SK-N-SH treated with all-trans-retinoic acid at 6 μM for 48 hours (cell line): ENCODE results near the gene ATG12.

ENCODE experiments used
- ATAC-seq: fragments of 200-7000 bp; cut with Tn5 transposase; 3 replicates; pipeline ENCODE4 v1.9.1; 2020; ENCODE audit warnings: mild to moderate bottlenecking, moderate library complexity
- ARNTL ChIP-seq: fragments of 450-650 bp; formaldehyde crosslinking; IDR thresholded peaks from 2 replicates; pipeline ENCODE4 v1.5.0; 2020; ENCODE audit warnings: low read depth, mild to moderate bottlenecking, moderate library complexity, borderline replicate concordance
- BACH2 ChIP-seq: fragments of 250-450 bp; sonication (Bioruptor Pico); IDR thresholded peaks from 2 replicates; pipeline ENCODE4 v1.9.0; 2021; ENCODE audit warnings: mild to moderate bottlenecking, borderline replicate concordance
- CSDC2 ChIP-seq: fragments of 250-450 bp; sonication (Bioruptor Pico); IDR thresholded peaks from 2 replicates; pipeline ENCODE4 v1.5.0; 2020; ENCODE audit warnings: mild to moderate bottlenecking, moderate library complexity
- CSRNP3 ChIP-seq: fragments of 250-450 bp; sonication (Bioruptor Pico); IDR thresholded peaks from 2 replicates; pipeline ENCODE4 v1.5.1; 2021; ENCODE audit warnings: mild to moderate bottlenecking, moderate library complexity
- ESRRG ChIP-seq: fragments of 250-450 bp; sonication (Bioruptor Pico); IDR thresholded peaks from 2 replicates; pipeline ENCODE4 v1.6.1; 2021; ENCODE audit warnings: mild to moderate bottlenecking
- ISL1 ChIP-seq: fragments of 250-450 bp; sonication (Bioruptor Pico); IDR thresholded peaks from 2 replicates; pipeline ENCODE4 v2.1.2; 2022; ENCODE audit warnings: mild to moderate bottlenecking, moderate library complexity
- OSR1 ChIP-seq: fragments of 250-450 bp; sonication (Bioruptor Pico); IDR thresholded peaks from 2 replicates; pipeline ENCODE4 v1.8.0; 2022; ENCODE audit warnings: moderate library complexity, mild to moderate bottlenecking, inconsistent platforms
- POU6F1 ChIP-seq: fragments of 250-450 bp; sonication (Bioruptor Pico); IDR thresholded peaks from 2 replicates; pipeline ENCODE4 v1.8.0; 2021; ENCODE audit warnings: low read depth, mild to moderate bottlenecking, moderate library complexity, borderline replicate concordance
- PPARA ChIP-seq: fragments of 250-450 bp; sonication (Bioruptor Pico); IDR thresholded peaks from 2 replicates; pipeline ENCODE4 v1.5.0; 2020; ENCODE audit warnings: mild to moderate bottlenecking, borderline replicate concordance
- RARB ChIP-seq: fragments of 250-450 bp; sonication (Bioruptor Pico); IDR thresholded peaks from 2 replicates; pipeline ENCODE4 v1.8.0; 2021; ENCODE audit warnings: mild to moderate bottlenecking, moderate library complexity
- SNAI2 ChIP-seq: fragments of 250-450 bp; sonication (Bioruptor Pico); IDR thresholded peaks from 2 replicates; pipeline ENCODE4 v1.5.0; 2020; ENCODE audit warnings: mild to moderate bottlenecking, moderate library complexity
- TCF4 ChIP-seq: fragments of 250-450 bp; sonication (Bioruptor Pico); IDR thresholded peaks from 2 replicates; pipeline ENCODE4 v1.8.0; 2021; ENCODE audit warnings: mild to moderate bottlenecking, moderate library complexity, borderline replicate concordance
- TOX ChIP-seq: fragments of 250-450 bp; sonication (Bioruptor Pico); IDR thresholded peaks from 2 replicates; pipeline ENCODE4 v1.8.0; 2021; ENCODE audit warnings: mild to moderate bottlenecking, moderate library complexity, borderline replicate concordance
- ZC3H10 ChIP-seq: fragments of 250-450 bp; sonication (Bioruptor Pico); IDR thresholded peaks from 2 replicates; pipeline ENCODE4 v1.5.1; 2021; ENCODE audit warnings: mild to moderate bottlenecking, moderate library complexity
- ZFP3 ChIP-seq: fragments of 250-450 bp; sonication (Bioruptor Pico); IDR thresholded peaks from 2 replicates; pipeline ENCODE4 v1.5.0; 2020; ENCODE audit warnings: mild to moderate bottlenecking, moderate library complexity
- TF ChIP-seq, protein P1 (sequence below): fragments of 250-450 bp; sonication (Bioruptor Pico); IDR thresholded peaks from 2 replicates; pipeline ENCODE4 v1.5.0; 2020; ENCODE audit warnings: mild to moderate bottlenecking, moderate library complexity
- TF ChIP-seq, protein P2 (sequence below): fragments of 250-450 bp; sonication (Bioruptor Pico); IDR thresholded peaks from 2 replicates; pipeline ENCODE4 v1.8.0; 2020; ENCODE audit warnings: mild to moderate bottlenecking, moderate library complexity, borderline replicate concordance
- TF ChIP-seq, protein P3 (sequence below): fragments of 250-450 bp; sonication (Bioruptor Pico); IDR thresholded peaks from 2 replicates; pipeline ENCODE4 v1.5.1; 2020; ENCODE audit warnings: low read depth, mild to moderate bottlenecking, moderate library complexity

ATG12 gene

GRCh38 chr5:115788440-115788839 is 52.9 kb downstream of the ATG12 start:
- TF ChIP-seq POU6F1 (CRISPR knock-in tag) (no peak), ARNTL (CRISPR knock-in tag) (no peak), OSR1 (CRISPR knock-in tag) (no peak), TOX (CRISPR knock-in tag) (no peak)
- TF ChIP-seq, protein P1, sequence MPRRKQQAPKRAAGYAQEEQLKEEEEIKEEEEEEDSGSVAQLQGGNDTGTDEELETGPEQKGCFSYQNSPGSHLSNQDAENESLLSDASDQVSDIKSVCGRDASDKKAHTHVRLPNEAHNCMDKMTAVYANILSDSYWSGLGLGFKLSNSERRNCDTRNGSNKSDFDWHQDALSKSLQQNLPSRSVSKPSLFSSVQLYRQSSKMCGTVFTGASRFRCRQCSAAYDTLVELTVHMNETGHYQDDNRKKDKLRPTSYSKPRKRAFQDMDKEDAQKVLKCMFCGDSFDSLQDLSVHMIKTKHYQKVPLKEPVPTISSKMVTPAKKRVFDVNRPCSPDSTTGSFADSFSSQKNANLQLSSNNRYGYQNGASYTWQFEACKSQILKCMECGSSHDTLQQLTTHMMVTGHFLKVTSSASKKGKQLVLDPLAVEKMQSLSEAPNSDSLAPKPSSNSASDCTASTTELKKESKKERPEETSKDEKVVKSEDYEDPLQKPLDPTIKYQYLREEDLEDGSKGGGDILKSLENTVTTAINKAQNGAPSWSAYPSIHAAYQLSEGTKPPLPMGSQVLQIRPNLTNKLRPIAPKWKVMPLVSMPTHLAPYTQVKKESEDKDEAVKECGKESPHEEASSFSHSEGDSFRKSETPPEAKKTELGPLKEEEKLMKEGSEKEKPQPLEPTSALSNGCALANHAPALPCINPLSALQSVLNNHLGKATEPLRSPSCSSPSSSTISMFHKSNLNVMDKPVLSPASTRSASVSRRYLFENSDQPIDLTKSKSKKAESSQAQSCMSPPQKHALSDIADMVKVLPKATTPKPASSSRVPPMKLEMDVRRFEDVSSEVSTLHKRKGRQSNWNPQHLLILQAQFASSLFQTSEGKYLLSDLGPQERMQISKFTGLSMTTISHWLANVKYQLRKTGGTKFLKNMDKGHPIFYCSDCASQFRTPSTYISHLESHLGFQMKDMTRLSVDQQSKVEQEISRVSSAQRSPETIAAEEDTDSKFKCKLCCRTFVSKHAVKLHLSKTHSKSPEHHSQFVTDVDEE (CRISPR knock-in tag), result no peak

GRCh38 chr5:115787426-115787825 is 53.9 kb downstream of the ATG12 start:
- TF ChIP-seq ISL1 (CRISPR knock-in tag) (no peak), CSRNP3 (CRISPR knock-in tag) (no peak), ZFP3 (CRISPR knock-in tag) (no peak), SNAI2 (CRISPR knock-in tag) (no peak)
- TF ChIP-seq, protein P2, sequence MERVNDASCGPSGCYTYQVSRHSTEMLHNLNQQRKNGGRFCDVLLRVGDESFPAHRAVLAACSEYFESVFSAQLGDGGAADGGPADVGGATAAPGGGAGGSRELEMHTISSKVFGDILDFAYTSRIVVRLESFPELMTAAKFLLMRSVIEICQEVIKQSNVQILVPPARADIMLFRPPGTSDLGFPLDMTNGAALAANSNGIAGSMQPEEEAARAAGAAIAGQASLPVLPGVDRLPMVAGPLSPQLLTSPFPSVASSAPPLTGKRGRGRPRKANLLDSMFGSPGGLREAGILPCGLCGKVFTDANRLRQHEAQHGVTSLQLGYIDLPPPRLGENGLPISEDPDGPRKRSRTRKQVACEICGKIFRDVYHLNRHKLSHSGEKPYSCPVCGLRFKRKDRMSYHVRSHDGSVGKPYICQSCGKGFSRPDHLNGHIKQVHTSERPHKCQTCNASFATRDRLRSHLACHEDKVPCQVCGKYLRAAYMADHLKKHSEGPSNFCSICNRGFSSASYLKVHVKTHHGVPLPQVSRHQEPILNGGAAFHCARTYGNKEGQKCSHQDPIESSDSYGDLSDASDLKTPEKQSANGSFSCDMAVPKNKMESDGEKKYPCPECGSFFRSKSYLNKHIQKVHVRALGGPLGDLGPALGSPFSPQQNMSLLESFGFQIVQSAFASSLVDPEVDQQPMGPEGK (CRISPR knock-in tag), result no peak
- TF ChIP-seq, protein P3, sequence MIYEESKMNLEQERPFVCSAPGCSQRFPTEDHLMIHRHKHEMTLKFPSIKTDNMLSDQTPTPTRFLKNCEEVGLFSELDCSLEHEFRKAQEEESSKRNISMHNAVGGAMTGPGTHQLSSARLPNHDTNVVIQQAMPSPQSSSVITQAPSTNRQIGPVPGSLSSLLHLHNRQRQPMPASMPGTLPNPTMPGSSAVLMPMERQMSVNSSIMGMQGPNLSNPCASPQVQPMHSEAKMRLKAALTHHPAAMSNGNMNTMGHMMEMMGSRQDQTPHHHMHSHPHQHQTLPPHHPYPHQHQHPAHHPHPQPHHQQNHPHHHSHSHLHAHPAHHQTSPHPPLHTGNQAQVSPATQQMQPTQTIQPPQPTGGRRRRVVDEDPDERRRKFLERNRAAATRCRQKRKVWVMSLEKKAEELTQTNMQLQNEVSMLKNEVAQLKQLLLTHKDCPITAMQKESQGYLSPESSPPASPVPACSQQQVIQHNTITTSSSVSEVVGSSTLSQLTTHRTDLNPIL, result no peak
- ATAC-seq, result no peak

More at GRCh38 chr5:115788440-115788839, 52.9 kb downstream of the ATG12 start:
- ATAC-seq, result no peak

DNA sequence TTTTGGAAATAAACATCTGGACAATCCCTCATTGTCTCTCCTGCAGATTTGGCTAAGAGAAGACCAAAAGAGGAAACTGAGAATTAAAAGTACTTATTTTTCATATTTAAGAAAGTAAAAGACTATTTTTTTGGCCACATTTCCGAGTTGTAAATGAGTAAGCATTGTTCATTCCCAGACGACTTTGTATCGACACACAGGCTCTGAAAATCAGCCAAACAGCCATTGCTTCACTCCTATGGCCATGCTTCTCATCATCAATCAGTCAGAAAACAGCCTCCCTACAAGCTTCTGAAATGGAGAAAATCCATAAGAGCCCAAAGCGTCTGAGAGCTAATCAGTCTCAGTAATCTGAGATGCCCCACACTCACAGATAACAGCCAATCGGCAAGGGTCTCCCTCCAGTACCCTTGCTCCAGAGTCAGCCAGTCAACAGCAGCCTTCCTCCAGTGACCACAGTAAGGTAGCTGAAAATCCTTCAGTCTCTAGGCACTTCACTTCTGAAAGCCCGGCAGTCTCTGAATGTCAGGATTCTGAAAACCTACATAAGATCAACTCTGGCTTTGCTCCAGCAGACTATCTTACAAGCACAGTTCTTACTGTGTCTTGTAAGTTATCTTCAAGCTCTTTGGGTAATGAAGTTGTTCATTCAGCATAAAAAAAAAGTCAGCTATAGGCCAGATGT is 55.8 kb downstream of the ATG12 start:
- no peak for ATAC-seq

More for the DNA sequence above, 55.8 kb downstream of the ATG12 start:
- TF ChIP-seq ZFP3 (CRISPR knock-in tag), result no peak
- no peak for TF ChIP-seq POU6F1 (CRISPR knock-in tag)
- TF ChIP-seq ESRRG, result no peak
- no peak for TF ChIP-seq CSRNP3 (CRISPR knock-in tag)
- no peak for TF ChIP-seq ARNTL (CRISPR knock-in tag)
- no peak for TF ChIP-seq PPARA (CRISPR knock-in tag)
- no peak for TF ChIP-seq TCF4
- TF ChIP-seq OSR1 (CRISPR knock-in tag), result no peak
- TF ChIP-seq, protein P2 (CRISPR knock-in tag), result no peak
- TF ChIP-seq, protein P1 (CRISPR knock-in tag), result no peak
- no peak for TF ChIP-seq SNAI2 (CRISPR knock-in tag)
- no peak for TF ChIP-seq CSDC2
- TF ChIP-seq ZC3H10 (CRISPR knock-in tag), result no peak
- no peak for TF ChIP-seq RARB (CRISPR knock-in tag)
- TF ChIP-seq BACH2 (CRISPR knock-in tag), result no peak
